Adrenal gland (tissue), 5 donors: ENCODE data around the gene TSPAN18.

Experiments used
- POLR2A ChIP-seq, 2 donors: fragments of 450-650 bp; IDR thresholded peaks; one replicate each; pipeline ENCODE4 v1.6.1; 2017; ENCODE audit warnings: antibody characterized with exemption in 2 of 2, mild to moderate bottlenecking in 2 of 2, moderate library complexity in 1 of 2
- TF ChIP-seq, protein P1 (sequence below), 6 experiments: fragments of 450-650 bp in 4 of 6; fragments of 200-600 bp in 2 of 6; sonication (generic) in 1 of 6; IDR thresholded peaks; 1 replicate in 5 of 6; 2 replicates in 1 of 6; pipeline versions ENCODE4 v1.5.1 to v1.8.0; 2016 to 2021; ENCODE audit warnings: antibody characterized with exemption in 6 of 6, mild to moderate bottlenecking in 2 of 6, moderate library complexity in 1 of 6
- donor health status: DM: no; HTN: no; CAD: no.

DNA sequence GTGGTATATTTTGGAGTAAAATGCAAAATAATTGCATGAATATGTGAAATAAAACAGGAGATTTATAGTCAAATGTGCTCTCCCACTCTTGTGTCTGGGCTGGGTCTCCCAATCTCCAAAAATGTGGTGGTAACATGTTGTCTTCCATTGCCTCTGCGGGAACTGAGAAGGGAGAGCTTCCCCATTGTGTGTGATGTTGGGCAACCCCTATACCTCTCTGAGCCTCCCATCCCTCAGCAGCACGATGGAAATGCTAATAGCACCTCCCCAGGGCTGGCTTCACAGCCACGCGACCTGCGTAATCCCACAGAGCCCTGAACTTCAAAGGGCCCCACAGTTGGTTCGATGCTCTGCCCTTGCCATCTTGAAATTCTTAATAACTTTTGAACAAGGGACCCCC lies 151.9 kb downstream of the TSPAN18 start:
- TF ChIP-seq, protein P1, sequence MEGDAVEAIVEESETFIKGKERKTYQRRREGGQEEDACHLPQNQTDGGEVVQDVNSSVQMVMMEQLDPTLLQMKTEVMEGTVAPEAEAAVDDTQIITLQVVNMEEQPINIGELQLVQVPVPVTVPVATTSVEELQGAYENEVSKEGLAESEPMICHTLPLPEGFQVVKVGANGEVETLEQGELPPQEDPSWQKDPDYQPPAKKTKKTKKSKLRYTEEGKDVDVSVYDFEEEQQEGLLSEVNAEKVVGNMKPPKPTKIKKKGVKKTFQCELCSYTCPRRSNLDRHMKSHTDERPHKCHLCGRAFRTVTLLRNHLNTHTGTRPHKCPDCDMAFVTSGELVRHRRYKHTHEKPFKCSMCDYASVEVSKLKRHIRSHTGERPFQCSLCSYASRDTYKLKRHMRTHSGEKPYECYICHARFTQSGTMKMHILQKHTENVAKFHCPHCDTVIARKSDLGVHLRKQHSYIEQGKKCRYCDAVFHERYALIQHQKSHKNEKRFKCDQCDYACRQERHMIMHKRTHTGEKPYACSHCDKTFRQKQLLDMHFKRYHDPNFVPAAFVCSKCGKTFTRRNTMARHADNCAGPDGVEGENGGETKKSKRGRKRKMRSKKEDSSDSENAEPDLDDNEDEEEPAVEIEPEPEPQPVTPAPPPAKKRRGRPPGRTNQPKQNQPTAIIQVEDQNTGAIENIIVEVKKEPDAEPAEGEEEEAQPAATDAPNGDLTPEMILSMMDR (IDR thresholded peaks at IDR 0.05) = no peak
- no peak for TF ChIP-seq POLR2A (IDR thresholded peaks at IDR 0.05)
